Measurements from ENCODE around the gene LARGE2. TPM values are rescaled to one million over a fixed set of nuclear protein-coding genes. Genes with fewer than 3 reads are reported as not detected.

Gene LARGE2
- polyA plus RNA-seq (ENCODE audit: insufficient read length) = 0.44 TPM

- DNase-seq = no peak
Observed at GRCh38 chr11:45922425-45923082, at the start of gene LARGE2. LARGE2 (plus strand) TSS chr11:45922656; CDS start chr11:45922883, 227 bp downstream.

GRCh38 chr11:45876401-45876800, 46.1 kb upstream of the LARGE2 start:
- no peak for DNase-seq

GRCh38 chr11:45877221-45877620, 45.2 kb upstream of the LARGE2 start:
- DNase-seq = no peak

- no peak for DNase-seq
Observed at GRCh38 chr11:45877845-45878244, 44.6 kb upstream of the LARGE2 start.

- no peak for DNase-seq
Observed at GRCh38 chr11:45879803-45880686, 42.4 kb upstream of the LARGE2 start.

GRCh38 chr11:45880772-45881570, 41.5 kb upstream of the LARGE2 start:
- no peak for DNase-seq

GRCh38 chr11:45881708-45882368, 40.6 kb upstream of the LARGE2 start:
- DNase-seq = no peak

- DNase-seq = no peak
Observed at GRCh38 chr11:45884596-45885185, 37.8 kb upstream of the LARGE2 start.

GRCh38 chr11:45885274-45885920, 37.1 kb upstream of the LARGE2 start, which contains the start of gene MAPK8IP1:
MAPK8IP1 (plus strand) TSS chr11:45885651; CDS start chr11:45885821, 170 bp downstream.
- DNase-seq = peak; percentile 37

GRCh38 chr11:45885921-45886721, 36.3 kb upstream of the LARGE2 start:
- no peak for DNase-seq

GRCh38 chr11:45886816-45887520, 35.5 kb upstream of the LARGE2 start:
- no peak for DNase-seq

- DNase-seq = no peak
Observed at GRCh38 chr11:45887587-45887986, 34.9 kb upstream of the LARGE2 start.

- no peak for DNase-seq
Observed at GRCh38 chr11:45889555-45889954, 32.9 kb upstream of the LARGE2 start.

- no peak for DNase-seq
Observed at GRCh38 chr11:45889966-45890365, 32.5 kb upstream of the LARGE2 start.

GRCh38 chr11:45890886-45891550, 31.4 kb upstream of the LARGE2 start:
- DNase-seq = no peak

- DNase-seq = no peak
Observed at GRCh38 chr11:45892856-45893255, 29.6 kb upstream of the LARGE2 start.

- DNase-seq = no peak
Observed at GRCh38 chr11:45894555-45895247, 27.8 kb upstream of the LARGE2 start.

GRCh38 chr11:45895553-45896259, 26.8 kb upstream of the LARGE2 start:
- no peak for DNase-seq

All from hindlimb muscle (tissue), 1 donor.